Sigmoid colon (tissue), 4 donors: ENCODE measurements around the gene YARS1.

Experiments
- EP300 ChIP-seq, 4 donors: sonication (generic); formaldehyde crosslinking; IDR thresholded peaks; one replicate each; pipeline ENCODE4 v1.6.1; 2017; ENCODE audit warnings: antibody characterized with exemption in 4 of 4
- TF ChIP-seq, protein P1 (sequence below), 4 experiments: fragments of 450-650 bp in 3 of 4; fragments of 200-600 bp in 1 of 4; IDR thresholded peaks; one replicate each; pipeline ENCODE4 v1.5.1; 2016 to 2019; ENCODE audit warnings: antibody characterized with exemption in 4 of 4, mild to moderate bottlenecking in 3 of 4, moderate library complexity in 2 of 4

DNA sequence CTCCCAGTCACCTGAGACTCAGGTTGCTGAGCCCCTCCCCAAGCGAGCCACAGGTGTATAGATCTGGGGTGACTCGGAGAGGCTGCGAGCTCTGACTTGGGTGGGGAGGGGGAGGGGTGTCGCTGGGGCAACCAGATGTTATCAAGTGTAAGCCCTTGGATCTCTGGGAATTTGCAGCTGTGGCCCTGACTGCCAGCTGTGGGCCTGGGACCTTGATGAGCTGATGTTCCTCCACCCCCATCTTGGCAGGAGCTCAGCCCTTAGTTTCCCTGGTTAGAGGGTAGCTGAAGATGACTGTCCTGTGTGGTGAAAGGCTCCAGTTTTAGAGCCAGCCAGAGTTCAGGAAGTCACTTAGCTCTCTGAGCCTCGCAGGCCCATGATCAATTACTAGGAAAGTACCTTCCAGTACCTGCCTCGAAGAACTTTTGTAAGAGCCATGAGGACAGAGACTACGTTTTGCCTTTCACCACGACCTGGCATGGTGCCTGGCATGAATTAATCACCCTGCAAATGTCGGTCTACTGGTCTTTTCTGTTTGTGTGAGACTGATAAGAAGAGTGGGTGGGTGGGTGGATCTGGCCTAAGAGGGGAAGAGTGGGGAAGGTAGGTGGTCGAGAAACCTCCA lies 55.8 kb downstream of the YARS1 start:
- no peak for TF ChIP-seq EP300 (IDR thresholded peaks at IDR 0.05)
- TF ChIP-seq, protein P1, sequence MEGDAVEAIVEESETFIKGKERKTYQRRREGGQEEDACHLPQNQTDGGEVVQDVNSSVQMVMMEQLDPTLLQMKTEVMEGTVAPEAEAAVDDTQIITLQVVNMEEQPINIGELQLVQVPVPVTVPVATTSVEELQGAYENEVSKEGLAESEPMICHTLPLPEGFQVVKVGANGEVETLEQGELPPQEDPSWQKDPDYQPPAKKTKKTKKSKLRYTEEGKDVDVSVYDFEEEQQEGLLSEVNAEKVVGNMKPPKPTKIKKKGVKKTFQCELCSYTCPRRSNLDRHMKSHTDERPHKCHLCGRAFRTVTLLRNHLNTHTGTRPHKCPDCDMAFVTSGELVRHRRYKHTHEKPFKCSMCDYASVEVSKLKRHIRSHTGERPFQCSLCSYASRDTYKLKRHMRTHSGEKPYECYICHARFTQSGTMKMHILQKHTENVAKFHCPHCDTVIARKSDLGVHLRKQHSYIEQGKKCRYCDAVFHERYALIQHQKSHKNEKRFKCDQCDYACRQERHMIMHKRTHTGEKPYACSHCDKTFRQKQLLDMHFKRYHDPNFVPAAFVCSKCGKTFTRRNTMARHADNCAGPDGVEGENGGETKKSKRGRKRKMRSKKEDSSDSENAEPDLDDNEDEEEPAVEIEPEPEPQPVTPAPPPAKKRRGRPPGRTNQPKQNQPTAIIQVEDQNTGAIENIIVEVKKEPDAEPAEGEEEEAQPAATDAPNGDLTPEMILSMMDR (IDR thresholded peaks at IDR 0.05) = no peak
